CD4-positive, alpha-beta T cell treated with Interleukin-17A for 1 hour (primary cell): ENCODE data around the gene BRCC3.
A peak's percentile ranks its signal among the peaks of the same experiment; 100 is the strongest.
"Not testable (repeated sequence)": the region's sequence is repeated elsewhere in the genome, so short reads cannot be mapped to it uniquely, and the experiment has no call there.

Source experiments
- DNase-seq: peaks from one replicate; pipeline ENCODE4 v3.0.0-alpha.2; 2020

Gene BRCC3

DNA sequence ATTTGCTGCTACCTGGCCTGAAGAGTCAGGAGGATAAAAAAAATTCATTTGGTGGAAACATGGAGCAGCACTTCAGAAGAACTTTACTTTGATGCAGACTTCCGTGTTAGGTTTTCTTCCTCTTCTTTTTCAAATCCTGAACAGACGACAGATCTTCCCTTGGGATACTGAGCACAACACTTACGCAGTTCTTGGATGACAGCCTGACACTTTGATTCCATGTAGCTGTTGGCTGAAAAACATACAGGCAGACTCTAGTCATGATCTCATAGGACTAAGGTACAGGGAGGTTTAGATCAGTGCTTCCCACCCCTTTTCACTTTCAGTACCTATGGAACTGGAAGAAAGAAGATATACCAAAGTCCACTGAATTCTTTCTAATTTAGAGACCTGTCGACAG is 9.5 kb upstream of the BRCC3 start:
- no peak for DNase-seq

- no peak for DNase-seq
These were observed 6.1 kb upstream of the BRCC3 start for GRCh38 chrX:155065035-155065734.

GRCh38 chrX:155068165-155068564 is 3.1 kb upstream of the BRCC3 start:
- no peak for DNase-seq

DNA sequence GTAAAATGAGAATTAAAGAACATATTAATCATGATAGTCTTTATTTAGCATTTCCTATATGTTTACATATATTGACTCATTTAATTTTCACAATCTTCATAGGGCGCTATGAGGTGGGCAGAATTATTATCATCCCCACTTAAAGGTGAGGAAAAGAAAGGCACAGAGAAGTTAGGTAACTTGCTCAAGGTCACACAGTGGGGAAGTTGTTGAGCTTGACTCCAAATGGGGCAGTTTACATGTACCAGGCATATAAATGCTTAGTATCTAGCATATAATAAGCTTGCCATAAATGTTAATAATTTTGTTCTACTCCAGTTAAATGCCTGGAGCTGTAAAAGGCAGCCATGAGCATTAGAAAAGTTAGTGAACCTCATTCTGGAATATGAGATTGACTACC is 1.9 kb upstream of the BRCC3 start:
- no peak for DNase-seq

DNA sequence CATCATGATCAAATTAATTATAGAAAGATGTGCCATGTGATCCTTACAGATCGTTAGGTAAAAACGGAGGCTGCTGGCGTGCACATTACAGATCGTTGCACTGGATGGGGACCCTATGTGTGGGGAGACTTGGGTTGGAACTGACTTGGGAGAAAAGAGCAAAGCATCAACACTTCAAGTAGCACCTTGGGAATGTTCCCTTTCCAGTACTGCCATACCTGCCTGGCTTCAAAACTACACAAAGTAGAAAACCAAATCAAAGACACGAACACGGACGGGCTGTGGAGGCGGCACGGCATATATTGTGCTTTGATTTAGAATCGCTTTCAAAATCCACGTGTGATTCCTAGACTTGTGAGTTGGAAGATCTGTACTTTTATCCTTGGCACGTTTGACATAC is 1.3 kb upstream of the BRCC3 start:
- DNase-seq: peak; percentile 3

- no peak for DNase-seq
These were observed 689 bp upstream of the BRCC3 start for GRCh38 chrX:155070663-155070974.

DNA sequence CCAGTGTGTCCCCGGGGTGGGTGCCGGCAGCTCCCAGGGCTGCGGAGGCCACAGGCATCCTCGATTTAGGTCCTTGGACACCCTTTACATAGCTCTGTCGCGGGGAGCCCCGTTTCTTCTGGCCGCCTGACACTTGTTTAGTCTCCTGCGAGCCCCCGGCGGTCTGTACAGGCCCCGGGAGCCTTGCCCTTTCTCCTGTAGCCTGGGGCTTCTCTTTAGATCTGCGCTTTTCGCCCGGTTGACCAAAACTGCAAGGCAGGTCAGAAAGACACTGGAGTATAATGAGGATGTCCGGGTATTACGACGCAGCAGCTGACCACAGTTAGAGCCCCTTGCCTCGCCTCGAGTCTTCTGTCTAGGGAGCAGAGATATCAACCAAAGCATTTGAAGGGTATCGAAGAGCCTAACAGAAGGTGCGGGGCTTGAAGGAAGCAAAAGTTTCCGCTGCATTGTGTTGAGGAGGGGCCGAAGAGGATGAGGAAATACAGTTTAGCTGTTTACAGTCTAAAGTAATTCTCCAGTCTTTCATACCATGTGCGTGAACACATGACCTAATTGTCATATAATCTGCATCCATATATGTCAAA is 479 bp downstream of the BRCC3 start:
- peak; percentile 6 for DNase-seq

DNA sequence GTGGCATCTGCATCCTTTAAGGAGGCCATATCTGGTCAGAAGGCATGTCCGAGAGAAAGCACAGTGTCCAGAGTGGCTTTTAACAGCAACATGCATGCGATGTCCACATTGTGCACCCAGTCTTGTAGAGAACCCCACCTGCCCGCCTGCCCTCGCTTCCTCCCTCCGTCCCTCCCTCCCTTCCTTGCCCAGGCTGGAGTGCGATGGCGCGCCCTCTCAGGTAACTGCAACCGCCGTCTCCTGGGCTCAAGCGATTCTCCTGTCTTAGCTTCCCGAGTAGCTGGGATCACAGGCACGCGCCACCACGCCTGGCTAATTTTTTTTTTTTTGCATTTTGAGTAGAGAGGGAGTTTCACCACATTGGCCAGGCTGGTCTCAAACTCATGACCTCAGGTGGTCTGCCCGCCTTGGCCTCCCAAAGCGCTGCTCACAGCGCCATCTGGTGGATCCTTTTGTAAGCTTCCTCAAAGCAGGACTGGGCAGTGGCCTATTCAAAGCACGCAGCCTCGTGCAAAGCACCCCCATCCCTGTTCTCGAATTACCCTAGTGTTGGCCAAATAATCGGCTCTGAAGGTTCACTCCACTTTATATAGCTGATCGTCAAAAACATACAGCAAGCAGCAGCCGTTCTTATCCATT is 15.0 kb downstream of the BRCC3 start:
- peak; percentile 40 for DNase-seq

- DNase-seq: no peak
These were observed 15.8 kb downstream of the BRCC3 start for GRCh38 chrX:155086961-155087735.

DNA sequence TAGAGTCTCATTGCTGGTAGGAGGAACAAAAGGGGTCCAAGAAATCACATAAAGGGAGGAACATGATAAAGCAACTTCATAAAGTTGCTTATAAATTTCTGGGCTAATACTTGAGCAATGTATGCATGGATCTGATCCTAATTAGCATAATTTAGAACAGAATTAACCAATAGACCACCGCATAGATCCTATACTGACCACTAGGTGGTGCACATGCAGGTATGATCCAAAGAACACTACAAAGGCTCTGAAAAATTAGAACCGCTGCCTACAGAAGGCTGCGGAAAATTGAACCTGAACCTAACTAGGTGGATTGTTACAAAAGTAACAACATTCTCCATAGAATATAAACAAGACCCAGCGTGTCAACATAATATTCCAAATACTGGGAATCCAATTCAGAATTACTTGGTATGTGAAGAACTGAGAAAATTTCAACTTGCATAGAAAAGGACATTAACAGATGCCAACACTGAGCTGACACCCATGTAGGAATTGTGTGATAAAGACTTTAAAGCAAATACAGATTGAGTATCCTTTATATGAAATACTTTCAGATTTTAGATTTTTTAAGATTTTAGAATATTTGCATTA is 23.3 kb downstream of the BRCC3 start:
- DNase-seq: peak; percentile 60

DNA sequence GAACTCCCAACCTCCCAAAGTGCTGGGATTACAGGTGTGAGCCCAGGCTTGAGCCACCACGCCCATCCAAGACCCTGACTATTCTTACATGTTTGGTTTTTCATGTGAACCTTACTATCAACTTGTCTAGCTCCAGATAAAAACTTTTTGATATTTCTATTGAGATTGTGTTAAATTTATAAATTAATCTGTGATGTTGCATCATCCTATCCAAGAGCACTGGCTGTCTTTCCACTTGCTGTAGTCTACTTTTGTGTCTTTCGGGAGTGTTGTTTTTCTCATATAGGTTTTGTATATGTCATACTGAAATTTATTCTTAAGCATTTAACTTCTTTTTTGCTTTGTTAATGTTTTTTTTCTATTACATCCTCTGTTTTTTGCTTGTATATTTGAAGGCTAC is 34.6 kb downstream of the BRCC3 start:
- DNase-seq: no peak

- no peak for DNase-seq
These were observed 37.1 kb downstream of the BRCC3 start for GRCh38 chrX:155108427-155108826.

DNA sequence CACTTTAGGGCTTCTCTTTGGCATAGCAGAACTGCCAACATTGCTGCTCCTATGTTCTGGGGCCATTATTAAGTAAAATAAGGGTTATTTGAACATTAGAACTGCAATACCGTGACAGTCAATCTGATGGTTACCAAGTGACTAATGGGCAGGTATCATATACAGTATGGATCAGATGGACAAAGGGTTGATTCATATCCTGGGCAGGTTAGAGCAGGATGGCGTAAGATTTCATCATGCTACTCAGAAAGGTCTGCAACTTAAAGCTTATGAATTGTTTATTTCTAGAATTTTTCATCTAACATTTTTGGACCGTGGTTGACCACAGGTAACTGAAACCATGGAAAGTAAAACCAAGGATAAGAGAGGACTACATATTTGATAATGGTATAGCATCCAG is 40.9 kb downstream of the BRCC3 start:
- DNase-seq: no peak

DNA sequence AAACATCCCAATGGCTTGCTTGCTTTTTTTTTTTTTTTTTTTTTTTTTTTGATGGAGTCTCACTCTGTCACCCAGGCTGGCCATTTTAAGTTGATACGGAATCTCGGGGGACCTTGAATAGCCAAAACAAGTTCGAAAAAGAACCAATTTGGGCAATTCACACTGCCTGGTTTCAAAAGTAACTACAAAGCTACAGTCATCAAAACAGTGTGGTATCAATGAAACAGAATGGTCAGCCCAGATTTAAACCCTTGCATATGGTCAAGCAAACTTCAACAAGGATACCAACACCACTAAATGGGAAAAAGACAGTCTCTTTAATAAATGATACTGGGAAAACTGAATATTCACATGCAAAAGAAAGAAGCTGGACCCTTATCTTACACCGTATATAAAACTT is 41.8 kb downstream of the BRCC3 start:
- no peak for DNase-seq

DNA sequence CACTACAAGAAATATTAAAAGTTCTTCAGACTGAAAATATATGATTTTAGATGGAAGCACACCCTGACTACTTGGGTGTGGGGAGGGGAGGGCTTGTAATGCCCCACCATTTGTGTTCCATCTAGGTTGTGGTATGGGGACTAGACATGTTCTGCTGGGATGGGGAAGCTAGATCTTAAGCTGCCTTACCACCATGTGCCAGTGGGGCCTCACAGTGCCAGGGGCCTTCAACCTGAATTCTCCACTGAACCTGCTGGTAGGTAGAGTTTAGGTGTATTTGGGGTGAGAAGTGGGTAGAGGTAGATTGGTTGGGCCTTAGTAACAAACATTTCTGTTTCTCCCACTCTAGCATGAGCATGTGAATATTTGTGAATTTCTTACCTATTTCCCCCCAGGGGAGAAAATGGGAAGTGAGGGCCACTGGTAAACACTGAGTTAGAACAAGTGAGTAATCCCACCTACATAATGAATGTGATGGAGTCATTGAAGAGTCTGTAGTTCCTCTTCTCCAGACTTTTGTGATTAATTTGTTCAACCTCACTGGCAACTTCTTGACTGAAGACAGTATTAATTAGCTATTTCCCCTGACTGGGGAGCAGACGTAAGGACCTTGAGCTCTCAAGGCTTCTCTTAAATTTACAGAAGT is 44.0 kb downstream of the BRCC3 start:
- DNase-seq: no peak

DNA sequence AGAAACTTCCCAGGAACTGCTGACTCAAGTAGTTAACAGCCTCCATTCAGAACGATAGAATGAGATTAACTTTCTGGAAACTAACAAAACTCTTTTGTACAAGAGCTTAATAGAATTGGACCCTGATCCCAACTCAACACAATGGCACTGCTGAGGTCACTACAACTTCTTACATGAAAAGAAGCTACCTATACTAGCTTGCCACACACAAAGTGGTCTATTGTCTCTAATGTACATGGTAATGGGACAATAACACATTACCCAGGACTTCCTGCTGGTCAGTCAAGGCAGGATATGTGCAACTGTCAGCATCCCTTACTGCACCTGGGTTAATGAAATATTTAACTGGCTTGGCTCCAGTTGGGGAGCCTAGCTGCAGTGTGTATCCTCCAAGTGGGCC is 56.2 kb downstream of the BRCC3 start:
- DNase-seq: no peak

DNA sequence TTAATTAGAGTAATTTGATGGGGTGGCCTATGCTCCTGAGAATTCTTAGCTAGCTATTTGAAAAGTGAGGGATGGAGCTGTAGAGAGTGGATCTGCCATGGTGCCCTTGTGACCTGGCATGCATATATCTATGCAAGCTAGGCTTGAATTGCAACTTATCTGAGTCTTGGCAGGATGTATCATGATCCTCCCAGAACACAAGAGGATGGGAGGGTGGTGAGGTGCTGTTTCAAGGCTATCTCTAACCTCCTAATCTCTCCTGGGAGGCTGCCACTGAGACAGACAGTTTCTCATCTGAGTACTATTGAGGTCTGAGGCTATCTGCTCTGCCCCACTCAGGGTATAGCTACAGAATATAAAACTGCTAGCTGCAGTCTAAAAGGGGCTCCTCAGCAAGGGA is 56.6 kb downstream of the BRCC3 start:
- DNase-seq: no peak

DNA sequence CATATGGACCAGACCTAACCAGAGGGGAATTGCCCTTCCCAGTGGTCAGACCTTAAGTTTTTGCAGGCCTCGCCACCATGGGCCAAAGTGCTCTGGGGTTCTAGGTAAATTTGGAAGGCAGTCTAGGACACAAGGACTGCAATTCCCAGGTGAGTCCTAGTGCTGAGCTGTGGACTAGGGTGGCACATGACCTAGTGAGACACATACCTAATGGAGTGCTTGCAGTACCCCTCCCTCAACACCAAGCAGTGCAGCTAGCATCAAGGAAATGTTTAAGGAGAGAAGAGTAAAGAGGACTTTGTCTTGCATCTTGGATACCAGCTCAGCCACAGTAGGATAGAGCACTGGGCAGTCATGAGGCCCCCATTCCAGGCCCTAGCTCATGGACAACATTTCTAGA is 60.8 kb downstream of the BRCC3 start:
- DNase-seq: no peak

- DNase-seq: no peak
These were observed 62.9 kb downstream of the BRCC3 start for GRCh38 chrX:155134255-155134654.

- DNase-seq: no peak
These were observed 72.7 kb downstream of the BRCC3 start for GRCh38 chrX:155143959-155144548.

DNA sequence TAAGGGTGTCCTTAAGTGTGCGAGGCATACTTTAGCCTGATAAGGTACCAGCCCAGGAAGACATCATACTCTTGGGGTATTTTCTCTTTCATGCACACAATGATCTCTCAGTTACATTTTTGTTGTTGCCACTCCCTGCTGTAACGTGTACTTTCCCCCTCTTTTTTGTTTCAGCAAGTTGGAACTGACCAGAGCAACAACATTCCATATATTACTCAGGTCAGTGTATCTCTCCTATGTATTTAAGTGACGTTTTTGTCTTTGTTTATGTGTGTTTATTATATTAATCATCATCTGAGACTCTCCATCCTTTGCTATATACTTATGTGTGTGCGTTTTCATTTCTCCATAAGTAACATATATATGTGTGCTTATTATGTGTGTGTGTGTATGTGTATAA is 73.6 kb downstream of the BRCC3 start:
- no peak for DNase-seq

DNA sequence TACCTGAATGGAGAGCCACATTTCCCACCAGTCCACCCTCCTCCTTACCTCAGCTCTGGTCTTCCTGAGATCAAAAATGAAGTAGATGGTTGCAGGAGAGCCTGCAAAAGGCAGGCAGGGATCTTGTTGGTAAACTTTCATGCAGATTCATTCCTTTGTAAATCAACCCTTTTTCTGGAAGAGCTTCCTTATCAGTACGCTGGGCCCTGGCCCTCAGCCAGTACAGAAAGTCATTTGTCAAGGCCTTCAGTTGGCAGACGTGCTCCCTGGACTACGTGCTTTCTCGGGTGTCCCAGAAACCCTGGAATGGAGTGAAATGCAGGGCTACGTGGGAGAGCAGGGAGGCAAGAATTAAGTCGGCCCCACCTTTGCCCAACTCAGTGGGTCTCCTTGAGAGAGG is 76.3 kb downstream of the BRCC3 start:
- DNase-seq: not testable (repeated sequence)

GRCh38 chrX:155148166-155148565 is 76.9 kb downstream of the BRCC3 start:
- not testable (repeated sequence) for DNase-seq
